ENCODE results near the gene TREH. TPM values are rescaled to one million over a fixed set of nuclear protein-coding genes. Genes with fewer than 3 reads are reported as not detected.

TREH gene
- total and polyA plus RNA-seq, 2 experiments from 2014 or later, result 0.36 TPM; not detected in 1

DNA sequence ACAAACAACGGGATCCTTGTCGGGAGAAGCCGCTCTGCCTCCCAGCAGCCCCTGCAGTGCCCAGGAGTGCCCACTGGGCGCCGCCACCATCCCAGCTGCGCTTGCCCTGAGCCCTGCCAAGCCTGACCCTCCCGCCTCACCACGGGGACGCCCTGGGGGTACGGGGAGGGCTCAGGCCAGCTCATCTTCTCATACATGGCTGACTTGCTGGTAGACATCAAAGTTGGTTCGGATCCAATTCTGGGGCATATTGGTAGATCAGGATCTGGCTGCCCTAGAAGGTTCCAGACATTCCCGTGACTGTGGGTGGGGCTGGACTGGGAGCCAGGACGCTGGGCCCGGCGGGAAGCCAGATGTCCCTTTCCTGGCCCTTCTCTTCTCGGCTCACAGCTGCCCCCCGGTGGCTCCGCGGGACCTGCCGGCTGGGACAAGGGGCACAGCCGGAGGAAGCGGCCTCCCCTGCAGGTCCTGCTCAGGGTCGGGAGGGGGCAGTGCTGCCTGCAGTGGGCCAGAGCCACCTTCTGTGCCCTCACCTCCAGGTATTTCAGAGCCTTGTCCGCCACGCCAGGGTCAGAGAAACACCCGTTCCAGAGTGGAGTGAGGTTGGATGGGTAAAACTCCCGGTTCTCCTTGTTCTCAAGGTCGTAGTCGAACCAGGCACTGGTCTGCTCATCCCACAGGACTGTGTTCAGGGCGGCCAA is 10.6 kb upstream of the TREH start (continued):
- peak; percentile 31; the same call in 1 of the 2 replicates for TF ChIP-seq POLR2AphosphoS5 (IDR thresholded peaks at IDR 0.05; ENCODE audit: low read depth)

DNA sequence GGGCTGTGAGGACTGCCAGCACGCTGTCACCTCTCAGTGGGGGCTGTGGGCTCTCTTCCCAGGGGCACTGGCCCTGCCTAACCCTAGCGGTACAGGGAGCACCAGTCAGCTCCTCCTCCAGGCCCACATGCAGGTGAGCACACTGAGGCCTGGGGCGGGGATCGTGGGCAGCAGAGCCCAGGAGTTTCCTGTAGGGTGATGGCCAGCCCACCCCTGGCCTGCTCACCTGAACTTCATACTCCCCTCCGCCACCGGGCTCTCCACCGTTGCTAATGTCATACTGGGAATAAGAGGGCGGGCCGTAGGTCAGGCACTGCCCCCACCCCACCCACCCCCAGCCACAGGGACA is 10.0 kb upstream of the TREH start:
- Histone ChIP-seq H3K4me2 (peak overlapping the region; percentile 77), H3K4me1 (ENCODE audit: insufficient read depth) (peaks cover 14% of the 10 kb centered on the region; the same call in 1 of the 2 replicates), H3K9me2 (ENCODE audit: insufficient read depth) (no peaks in the 10 kb centered on the region), H3K27me3 (ENCODE audit: insufficient read depth) (no peaks in the 10 kb centered on the region), H3K79me2 (replicated peaks; ENCODE audit: insufficient read depth) (no peaks in the 10 kb centered on the region), H3K27ac (ENCODE audit: low read depth) (no peak overlapping the region), H3K4me3 (peak overlapping the region; percentile 66), H3F3A (replicated peaks; ENCODE audit: low read depth) (0 out of 2 replicates have a peak, but pooled peaks cover 3% of the 10 kb centered on the region), H4K20me1 (replicated peaks; ENCODE audit: insufficient read depth) (no peaks in the 10 kb centered on the region), H3K36me3 (ENCODE audit: insufficient read depth) (no peaks in the 10 kb centered on the region), H2AFZ (peak overlapping the region; percentile 93)
- Mint-ChIP-seq H3K9me3 (no peaks in the 10 kb centered on the region), H3K27me3 (ENCODE audit: insufficient read depth, low read depth, poor library complexity) (peaks cover 11% of the 10 kb centered on the region), H3K36me3 (ENCODE audit: low read depth) (no peaks in the 10 kb centered on the region), H3K4me3 (peak overlapping the region; percentile 55; the same call in 2 of the 3 replicates), H3K27ac (no peak overlapping the region), H3K4me1 (peaks cover 24% of the 10 kb centered on the region)
- DNase-seq (ENCODE audit: low spot score) (no peak), ATAC-seq (peak; percentile 59)
- no peak for TF ChIP-seq ZNF114 (CRISPR knock-in tag; IDR thresholded peaks at IDR 0.05)
- TF ChIP-seq, protein P1, sequence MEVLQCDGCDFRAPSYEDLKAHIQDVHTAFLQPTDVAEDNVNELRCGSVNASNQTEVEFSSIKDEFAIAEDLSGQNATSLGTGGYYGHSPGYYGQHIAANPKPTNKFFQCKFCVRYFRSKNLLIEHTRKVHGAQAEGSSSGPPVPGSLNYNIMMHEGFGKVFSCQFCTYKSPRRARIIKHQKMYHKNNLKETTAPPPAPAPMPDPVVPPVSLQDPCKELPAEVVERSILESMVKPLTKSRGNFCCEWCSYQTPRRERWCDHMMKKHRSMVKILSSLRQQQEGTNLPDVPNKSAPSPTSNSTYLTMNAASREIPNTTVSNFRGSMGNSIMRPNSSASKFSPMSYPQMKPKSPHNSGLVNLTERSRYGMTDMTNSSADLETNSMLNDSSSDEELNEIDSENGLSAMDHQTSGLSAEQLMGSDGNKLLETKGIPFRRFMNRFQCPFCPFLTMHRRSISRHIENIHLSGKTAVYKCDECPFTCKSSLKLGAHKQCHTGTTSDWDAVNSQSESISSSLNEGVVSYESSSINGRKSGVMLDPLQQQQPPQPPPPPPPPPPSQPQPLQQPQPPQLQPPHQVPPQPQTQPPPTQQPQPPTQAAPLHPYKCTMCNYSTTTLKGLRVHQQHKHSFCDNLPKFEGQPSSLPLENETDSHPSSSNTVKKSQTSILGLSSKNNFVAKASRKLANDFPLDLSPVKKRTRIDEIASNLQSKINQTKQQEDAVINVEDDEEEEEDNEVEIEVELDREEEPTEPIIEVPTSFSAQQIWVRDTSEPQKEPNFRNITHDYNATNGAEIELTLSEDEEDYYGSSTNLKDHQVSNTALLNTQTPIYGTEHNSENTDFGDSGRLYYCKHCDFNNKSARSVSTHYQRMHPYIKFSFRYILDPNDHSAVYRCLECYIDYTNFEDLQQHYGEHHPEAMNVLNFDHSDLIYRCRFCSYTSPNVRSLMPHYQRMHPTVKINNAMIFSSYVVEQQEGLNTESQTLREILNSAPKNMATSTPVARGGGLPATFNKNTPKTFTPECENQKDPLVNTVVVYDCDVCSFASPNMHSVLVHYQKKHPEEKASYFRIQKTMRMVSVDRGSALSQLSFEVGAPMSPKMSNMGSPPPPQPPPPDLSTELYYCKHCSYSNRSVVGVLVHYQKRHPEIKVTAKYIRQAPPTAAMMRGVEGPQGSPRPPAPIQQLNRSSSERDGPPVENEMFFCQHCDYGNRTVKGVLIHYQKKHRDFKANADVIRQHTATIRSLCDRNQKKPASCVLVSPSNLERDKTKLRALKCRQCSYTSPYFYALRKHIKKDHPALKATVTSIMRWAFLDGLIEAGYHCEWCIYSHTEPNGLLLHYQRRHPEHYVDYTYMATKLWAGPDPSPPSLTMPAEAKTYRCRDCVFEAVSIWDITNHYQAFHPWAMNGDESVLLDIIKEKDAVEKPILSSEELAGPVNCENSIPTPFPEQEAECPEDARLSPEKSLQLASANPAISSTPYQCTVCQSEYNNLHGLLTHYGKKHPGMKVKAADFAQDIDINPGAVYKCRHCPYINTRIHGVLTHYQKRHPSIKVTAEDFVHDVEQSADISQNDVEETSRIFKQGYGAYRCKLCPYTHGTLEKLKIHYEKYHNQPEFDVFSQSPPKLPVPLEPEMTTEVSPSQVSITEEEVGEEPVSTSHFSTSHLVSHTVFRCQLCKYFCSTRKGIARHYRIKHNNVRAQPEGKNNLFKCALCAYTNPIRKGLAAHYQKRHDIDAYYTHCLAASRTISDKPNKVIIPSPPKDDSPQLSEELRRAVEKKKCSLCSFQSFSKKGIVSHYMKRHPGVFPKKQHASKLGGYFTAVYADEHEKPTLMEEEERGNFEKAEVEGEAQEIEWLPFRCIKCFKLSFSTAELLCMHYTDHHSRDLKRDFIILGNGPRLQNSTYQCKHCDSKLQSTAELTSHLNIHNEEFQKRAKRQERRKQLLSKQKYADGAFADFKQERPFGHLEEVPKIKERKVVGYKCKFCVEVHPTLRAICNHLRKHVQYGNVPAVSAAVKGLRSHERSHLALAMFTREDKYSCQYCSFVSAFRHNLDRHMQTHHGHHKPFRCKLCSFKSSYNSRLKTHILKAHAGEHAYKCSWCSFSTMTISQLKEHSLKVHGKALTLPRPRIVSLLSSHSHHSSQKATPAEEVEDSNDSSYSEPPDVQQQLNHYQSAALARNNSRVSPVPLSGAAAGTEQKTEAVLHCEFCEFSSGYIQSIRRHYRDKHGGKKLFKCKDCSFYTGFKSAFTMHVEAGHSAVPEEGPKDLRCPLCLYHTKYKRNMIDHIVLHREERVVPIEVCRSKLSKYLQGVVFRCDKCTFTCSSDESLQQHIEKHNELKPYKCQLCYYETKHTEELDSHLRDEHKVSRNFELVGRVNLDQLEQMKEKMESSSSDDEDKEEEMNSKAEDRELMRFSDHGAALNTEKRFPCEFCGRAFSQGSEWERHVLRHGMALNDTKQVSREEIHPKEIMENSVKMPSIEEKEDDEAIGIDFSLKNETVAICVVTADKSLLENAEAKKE (CRISPR knock-in tag; IDR thresholded peaks at IDR 0.05), result no peak
- no peak; the same call in 1 of the 2 replicates for TF ChIP-seq POLR2AphosphoS5 (IDR thresholded peaks at IDR 0.05; ENCODE audit: low read depth)
- no peak for TF ChIP-seq CREB1 (CRISPR knock-in tag; IDR thresholded peaks at IDR 0.05; ENCODE audit: low read depth)
- no peak for TF ChIP-seq ZNF331 (CRISPR knock-in tag; IDR thresholded peaks at IDR 0.05; ENCODE audit: low read depth)
- no peak for TF ChIP-seq NANOG (IDR thresholded peaks at IDR 0.05; ENCODE audit: borderline replicate concordance)
- TF ChIP-seq JUNB (IDR thresholded peaks at IDR 0.05; ENCODE audit: unreplicated experiment), result no peak
- no peak for TF ChIP-seq EZH2phosphoT487 (IDR thresholded peaks at IDR 0.05; ENCODE audit: unreplicated experiment)
- TF ChIP-seq, protein P2, sequence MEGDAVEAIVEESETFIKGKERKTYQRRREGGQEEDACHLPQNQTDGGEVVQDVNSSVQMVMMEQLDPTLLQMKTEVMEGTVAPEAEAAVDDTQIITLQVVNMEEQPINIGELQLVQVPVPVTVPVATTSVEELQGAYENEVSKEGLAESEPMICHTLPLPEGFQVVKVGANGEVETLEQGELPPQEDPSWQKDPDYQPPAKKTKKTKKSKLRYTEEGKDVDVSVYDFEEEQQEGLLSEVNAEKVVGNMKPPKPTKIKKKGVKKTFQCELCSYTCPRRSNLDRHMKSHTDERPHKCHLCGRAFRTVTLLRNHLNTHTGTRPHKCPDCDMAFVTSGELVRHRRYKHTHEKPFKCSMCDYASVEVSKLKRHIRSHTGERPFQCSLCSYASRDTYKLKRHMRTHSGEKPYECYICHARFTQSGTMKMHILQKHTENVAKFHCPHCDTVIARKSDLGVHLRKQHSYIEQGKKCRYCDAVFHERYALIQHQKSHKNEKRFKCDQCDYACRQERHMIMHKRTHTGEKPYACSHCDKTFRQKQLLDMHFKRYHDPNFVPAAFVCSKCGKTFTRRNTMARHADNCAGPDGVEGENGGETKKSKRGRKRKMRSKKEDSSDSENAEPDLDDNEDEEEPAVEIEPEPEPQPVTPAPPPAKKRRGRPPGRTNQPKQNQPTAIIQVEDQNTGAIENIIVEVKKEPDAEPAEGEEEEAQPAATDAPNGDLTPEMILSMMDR (conservative IDR thresholded peaks at IDR 0.05; ENCODE audit: low read depth in 2 of 2), result no peak
- TF ChIP-seq, protein P3, sequence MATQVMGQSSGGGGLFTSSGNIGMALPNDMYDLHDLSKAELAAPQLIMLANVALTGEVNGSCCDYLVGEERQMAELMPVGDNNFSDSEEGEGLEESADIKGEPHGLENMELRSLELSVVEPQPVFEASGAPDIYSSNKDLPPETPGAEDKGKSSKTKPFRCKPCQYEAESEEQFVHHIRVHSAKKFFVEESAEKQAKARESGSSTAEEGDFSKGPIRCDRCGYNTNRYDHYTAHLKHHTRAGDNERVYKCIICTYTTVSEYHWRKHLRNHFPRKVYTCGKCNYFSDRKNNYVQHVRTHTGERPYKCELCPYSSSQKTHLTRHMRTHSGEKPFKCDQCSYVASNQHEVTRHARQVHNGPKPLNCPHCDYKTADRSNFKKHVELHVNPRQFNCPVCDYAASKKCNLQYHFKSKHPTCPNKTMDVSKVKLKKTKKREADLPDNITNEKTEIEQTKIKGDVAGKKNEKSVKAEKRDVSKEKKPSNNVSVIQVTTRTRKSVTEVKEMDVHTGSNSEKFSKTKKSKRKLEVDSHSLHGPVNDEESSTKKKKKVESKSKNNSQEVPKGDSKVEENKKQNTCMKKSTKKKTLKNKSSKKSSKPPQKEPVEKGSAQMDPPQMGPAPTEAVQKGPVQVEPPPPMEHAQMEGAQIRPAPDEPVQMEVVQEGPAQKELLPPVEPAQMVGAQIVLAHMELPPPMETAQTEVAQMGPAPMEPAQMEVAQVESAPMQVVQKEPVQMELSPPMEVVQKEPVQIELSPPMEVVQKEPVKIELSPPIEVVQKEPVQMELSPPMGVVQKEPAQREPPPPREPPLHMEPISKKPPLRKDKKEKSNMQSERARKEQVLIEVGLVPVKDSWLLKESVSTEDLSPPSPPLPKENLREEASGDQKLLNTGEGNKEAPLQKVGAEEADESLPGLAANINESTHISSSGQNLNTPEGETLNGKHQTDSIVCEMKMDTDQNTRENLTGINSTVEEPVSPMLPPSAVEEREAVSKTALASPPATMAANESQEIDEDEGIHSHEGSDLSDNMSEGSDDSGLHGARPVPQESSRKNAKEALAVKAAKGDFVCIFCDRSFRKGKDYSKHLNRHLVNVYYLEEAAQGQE (IDR thresholded peaks at IDR 0.05; ENCODE audit: unreplicated experiment), result no peak
- no peak for TF ChIP-seq EZH2 (IDR thresholded peaks at IDR 0.05; ENCODE audit: low read depth, unreplicated experiment)
- TF ChIP-seq STAT1 (IDR thresholded peaks at IDR 0.05; ENCODE audit: unreplicated experiment), result no peak
